Measurements from ENCODE around the gene CCNB1IP1. TPM values are rescaled to one million over a fixed set of nuclear protein-coding genes. Genes with fewer than 3 reads are reported as not detected.
"Not testable (repeated sequence)": the region's sequence is repeated elsewhere in the genome, so short reads cannot be mapped to it uniquely, and the experiment has no call there.

CCNB1IP1 gene
- total and polyA plus RNA-seq, 8 donors, result 2.6 to 104 (median 55.8) TPM

DNA sequence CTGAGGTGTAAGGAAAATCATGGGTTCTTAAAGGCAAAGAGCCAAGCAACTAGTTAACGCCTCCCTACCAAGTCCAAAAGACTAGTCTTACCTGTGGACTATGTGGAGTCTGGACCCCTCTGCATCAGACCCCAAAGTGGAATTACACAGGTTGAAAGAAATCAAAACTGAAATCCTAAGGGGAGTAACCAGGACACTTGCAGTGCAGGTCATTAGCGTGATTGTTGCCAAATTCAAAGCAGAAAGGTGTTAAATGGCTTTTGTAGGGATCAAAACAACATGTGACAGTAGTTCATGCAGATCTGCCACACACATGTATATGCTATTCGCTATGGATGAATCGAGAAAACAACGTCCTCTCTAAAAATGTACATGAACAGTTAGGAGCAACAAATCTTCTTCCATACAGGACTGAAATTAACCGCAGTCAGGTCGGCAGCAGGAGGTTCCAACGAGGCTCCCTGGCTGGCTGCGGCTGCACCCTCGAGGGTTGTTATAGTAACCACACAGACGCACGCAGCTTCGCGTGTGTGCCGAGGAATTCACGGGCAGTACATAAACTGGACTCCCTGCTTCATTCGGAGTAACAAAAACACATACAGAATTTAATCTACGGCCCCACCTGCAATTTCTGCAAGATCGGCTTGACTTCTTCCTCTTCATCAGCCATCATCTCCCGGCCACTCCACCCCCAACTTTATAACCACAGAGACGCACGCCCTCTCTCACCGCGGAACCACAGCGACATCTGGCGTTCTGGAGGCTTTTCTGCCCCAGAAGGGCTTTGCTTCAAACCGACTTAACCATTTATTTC lies 27.6 kb downstream of the CCNB1IP1 start, which contains the start of gene TTC5:
Gene TTC5, minus strand, starts transcription at position 687 of the 814 bp plus-strand sequence. Its CDS starts 14 bp downstream, at position 673.
- DNase-seq, result peak; percentile 85 to 96
- peaks cover 0 to 19% (median 16%) of the 10 kb centered on the region in 4 donors for H3K36me3 ChIP-seq
- H3K27me3 ChIP-seq, result no peaks in the 10 kb centered on the region
- peak within 1 kb of the TSS; percentile 25 to 77 (median 56) for H3K27ac ChIP-seq
- intact Hi-C loops (cut with DNase I; ENCODE audit: low total_unique reads), result no loop called here
- H3K4me3 ChIP-seq, result peak within 1 kb of the TSS; percentile 58 to 98 (median 76)
- H3K9me3 ChIP-seq, result no peaks in the 10 kb centered on the region
- no peak for TF ChIP-seq POLR2A (IDR thresholded peaks at IDR 0.05)
- TF ChIP-seq, protein P1, sequence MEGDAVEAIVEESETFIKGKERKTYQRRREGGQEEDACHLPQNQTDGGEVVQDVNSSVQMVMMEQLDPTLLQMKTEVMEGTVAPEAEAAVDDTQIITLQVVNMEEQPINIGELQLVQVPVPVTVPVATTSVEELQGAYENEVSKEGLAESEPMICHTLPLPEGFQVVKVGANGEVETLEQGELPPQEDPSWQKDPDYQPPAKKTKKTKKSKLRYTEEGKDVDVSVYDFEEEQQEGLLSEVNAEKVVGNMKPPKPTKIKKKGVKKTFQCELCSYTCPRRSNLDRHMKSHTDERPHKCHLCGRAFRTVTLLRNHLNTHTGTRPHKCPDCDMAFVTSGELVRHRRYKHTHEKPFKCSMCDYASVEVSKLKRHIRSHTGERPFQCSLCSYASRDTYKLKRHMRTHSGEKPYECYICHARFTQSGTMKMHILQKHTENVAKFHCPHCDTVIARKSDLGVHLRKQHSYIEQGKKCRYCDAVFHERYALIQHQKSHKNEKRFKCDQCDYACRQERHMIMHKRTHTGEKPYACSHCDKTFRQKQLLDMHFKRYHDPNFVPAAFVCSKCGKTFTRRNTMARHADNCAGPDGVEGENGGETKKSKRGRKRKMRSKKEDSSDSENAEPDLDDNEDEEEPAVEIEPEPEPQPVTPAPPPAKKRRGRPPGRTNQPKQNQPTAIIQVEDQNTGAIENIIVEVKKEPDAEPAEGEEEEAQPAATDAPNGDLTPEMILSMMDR (IDR thresholded peaks at IDR 0.05), result peak in 5 of 7 experiments; percentile 75 to 89 (median 81)
- peak; percentile 36 to 74 (median 66) for TF ChIP-seq POLR2AphosphoS5 (IDR thresholded peaks at IDR 0.05)
- TF ChIP-seq EP300 (IDR thresholded peaks at IDR 0.05), result no peak
- 0 to 1% (median 1%) methylated on average over 27 of the region's 27 CpGs for WGBS, 5 donors
- H3K4me1 ChIP-seq, result peaks cover 13 to 26% (median 21%) of the 10 kb centered on the region in 4 donors

DNA sequence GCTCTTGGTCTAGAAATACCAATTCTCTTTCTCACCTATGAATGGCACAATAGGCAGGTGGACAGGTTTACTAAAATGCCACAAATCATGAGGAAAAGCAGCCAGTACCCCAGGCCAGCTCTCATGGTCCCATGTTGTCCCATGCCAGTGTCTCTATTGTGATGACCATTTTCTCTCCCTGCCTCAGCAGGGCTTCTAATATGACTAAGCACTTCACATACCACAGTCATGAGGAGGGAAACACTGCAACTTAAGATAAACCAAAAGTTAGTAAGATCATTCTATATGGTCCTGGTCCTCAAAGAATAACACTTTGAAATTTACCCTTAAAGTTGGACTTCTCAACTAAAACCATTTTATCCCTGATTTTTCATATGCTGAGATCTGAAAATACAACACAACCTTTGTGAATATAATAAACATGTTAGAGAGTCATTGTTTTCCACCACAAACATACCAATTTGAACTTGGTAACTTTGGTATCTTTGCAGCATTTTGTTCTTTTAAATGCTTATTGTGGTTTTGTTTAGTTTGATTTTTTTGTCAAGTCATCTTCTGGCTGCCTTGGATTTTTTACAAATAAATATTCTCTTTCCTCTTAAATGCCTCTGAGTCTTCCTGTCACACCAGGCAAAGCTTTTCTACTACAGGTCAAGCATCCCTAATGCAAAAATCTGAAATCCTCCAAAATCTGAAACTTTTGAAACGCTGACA lies 30.9 kb downstream of the CCNB1IP1 start:
- Histone ChIP-seq H3K4me3 (no peak overlapping the region), H3K27me3 (no peaks in the 10 kb centered on the region), H3K4me1 (peaks cover 13 to 26% (median 21%) of the 10 kb centered on the region in 4 donors), H3K9me3 (no peaks in the 10 kb centered on the region), H3K27ac (no peak overlapping the region), H3K36me3 (peaks cover 9 to 50% (median 49%) of the 10 kb centered on the region in 4 donors)
- TF ChIP-seq POLR2A (IDR thresholded peaks at IDR 0.05) (no peak), EP300 (IDR thresholded peaks at IDR 0.05) (no peak), POLR2AphosphoS5 (IDR thresholded peaks at IDR 0.05) (no peak)
- TF ChIP-seq, protein P1 (IDR thresholded peaks at IDR 0.05), result no peak
- DNase-seq, result no peak
- WGBS, 5 donors, result 82 to 95% (median 89%) methylated on average over 1 of the region's 1 CpG
- intact Hi-C loops (cut with DNase I; ENCODE audit: low total_unique reads), result no loop called here

DNA sequence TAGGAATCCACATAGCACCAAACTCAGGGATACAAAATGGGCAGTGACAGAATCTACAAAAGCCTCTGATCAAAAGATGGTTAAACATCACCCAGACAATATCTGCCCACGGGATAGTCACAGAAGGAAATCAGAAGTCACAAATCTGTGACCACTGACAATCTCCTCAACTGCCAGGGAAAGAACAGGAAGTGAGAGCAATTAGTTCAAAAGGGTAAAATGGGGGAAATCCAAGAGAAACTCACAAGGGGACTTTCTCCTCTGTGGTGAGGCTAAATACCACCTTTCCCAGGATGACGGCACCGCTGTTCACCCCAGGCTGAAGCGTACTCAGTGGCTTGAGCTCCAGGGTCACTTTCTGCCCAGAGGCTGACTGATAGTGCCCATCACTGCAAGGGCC lies 38.0 kb downstream of the CCNB1IP1 start:
- H3K36me3 ChIP-seq, result peaks cover 62 to 100% (median 100%) of the 10 kb centered on the region in 4 donors
- DNase-seq, result no peak
- intact Hi-C loops (cut with DNase I; ENCODE audit: low total_unique reads), result no loop called here
- no peak overlapping the region for H3K27ac ChIP-seq
- no peaks in the 10 kb centered on the region for H3K9me3 ChIP-seq
- H3K4me3 ChIP-seq, result no peak overlapping the region
- H3K4me1 ChIP-seq, result no peaks in the 10 kb centered on the region
- 63 to 85% (median 78%) methylated on average over 4 of the region's 4 CpGs for WGBS, 5 donors
- TF ChIP-seq, protein P1 (IDR thresholded peaks at IDR 0.05), result no peak
- no peak for TF ChIP-seq POLR2AphosphoS5 (IDR thresholded peaks at IDR 0.05)
- TF ChIP-seq EP300 (IDR thresholded peaks at IDR 0.05), result no peak
- no peak for TF ChIP-seq POLR2A (IDR thresholded peaks at IDR 0.05)
- no peaks in the 10 kb centered on the region for H3K27me3 ChIP-seq

DNA sequence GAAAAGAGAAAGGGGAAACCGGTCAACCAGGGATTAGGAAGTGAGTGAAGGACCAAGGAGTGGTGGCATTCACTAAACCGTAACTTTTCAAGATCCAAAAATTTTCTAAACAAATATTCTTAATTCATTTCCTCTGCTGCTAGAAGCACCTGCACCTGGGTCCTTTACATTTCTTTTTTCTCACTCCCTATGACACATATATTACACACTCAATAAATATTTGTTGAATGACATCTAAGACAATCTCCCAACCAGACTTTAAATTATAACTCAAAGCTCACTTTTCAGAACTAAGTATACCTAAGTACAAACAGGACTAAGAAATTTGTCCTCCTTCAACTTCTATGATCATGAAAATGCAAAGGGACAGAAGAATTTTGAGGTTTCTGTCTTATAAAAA lies 38.4 kb downstream of the CCNB1IP1 start:
- Histone ChIP-seq H3K4me3 (no peak overlapping the region), H3K9me3 (no peaks in the 10 kb centered on the region), H3K27me3 (no peaks in the 10 kb centered on the region), H3K36me3 (peaks cover 66 to 100% (median 100%) of the 10 kb centered on the region in 4 donors), H3K4me1 (no peaks in the 10 kb centered on the region), H3K27ac (no peak overlapping the region)
- TF ChIP-seq, protein P1 (IDR thresholded peaks at IDR 0.05), result no peak
- TF ChIP-seq POLR2AphosphoS5 (IDR thresholded peaks at IDR 0.05) (no peak), EP300 (IDR thresholded peaks at IDR 0.05) (no peak), POLR2A (IDR thresholded peaks at IDR 0.05) (no peak)
- WGBS, 5 donors, result 82 to 95% (median 91%) methylated on average over 2 of the region's 2 CpGs
- DNase-seq, result no peak
- intact Hi-C loops (cut with DNase I; ENCODE audit: low total_unique reads), result no loop called here

DNA sequence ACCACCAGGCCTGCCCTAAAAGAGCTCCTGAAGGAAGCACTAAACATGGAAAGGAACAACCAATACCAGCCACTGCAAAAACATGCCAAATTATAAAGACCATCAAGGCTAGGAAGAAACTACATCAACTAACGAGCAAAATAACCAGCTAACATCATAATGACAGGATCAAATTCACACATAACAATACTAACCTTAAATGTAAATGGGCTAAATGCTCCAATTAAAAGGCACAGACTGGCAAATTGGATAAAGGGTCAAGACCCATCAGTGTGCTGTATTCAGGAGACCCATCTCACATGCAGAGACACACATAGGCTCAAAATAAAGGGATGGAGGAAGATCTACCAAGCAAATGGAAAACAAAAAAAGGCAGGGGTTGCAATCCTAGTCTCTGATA lies 51.1 kb downstream of the CCNB1IP1 start:
- H3K9me3 ChIP-seq; H3K4me3 ChIP-seq; H3K27ac ChIP-seq; intact Hi-C loops (cut with DNase I; ENCODE audit: low total_unique reads); DNase-seq; H3K27me3 ChIP-seq; H3K4me1 ChIP-seq: not testable (repeated sequence)
- 92 to 100% (median 100%) methylated on average over 1 of the region's 1 CpG for WGBS, 5 donors
- peaks cover 4 to 57% (median 28%) of the 10 kb centered on the region in 4 donors for H3K36me3 ChIP-seq

DNA sequence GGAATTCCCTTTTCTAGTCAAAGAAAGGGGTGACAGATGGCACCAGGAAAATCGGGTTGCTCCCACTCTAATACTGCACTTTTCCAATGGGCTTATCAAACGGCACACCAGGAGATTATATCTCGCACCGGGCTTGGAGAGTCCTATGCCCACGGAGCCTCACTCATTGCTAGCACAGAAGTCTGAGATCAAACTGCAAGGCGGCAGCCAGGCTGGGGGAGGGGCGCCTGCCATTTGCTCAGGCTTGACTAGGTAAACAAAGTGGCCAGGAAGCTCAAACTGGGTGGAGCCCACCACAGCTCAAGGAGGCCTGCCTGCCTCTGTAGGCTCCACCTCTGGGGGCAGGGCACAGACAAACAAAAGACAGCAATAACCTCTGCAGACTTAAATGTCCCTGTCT lies 52.8 kb downstream of the CCNB1IP1 start:
- DNase-seq; H3K27me3 ChIP-seq; H3K4me1 ChIP-seq; intact Hi-C loops (cut with DNase I; ENCODE audit: low total_unique reads); H3K4me3 ChIP-seq; H3K9me3 ChIP-seq; H3K27ac ChIP-seq: not testable (repeated sequence)
- peaks cover 0 to 43% (median 18%) of the 10 kb centered on the region in 4 donors for H3K36me3 ChIP-seq
- 93 to 94% (median 94%) methylated on average over 7 of the region's 7 CpGs for WGBS, 5 donors
